Psoas muscle (tissue), 8 donors: ENCODE results near the gene VWA3B. TPM values are rescaled to one million over a fixed set of nuclear protein-coding genes. Genes with fewer than 3 reads are reported as not detected.

ENCODE experiments used
- ATAC-seq, 4 donors: fragments of 200-7000 bp; cut with Tn5 transposase; one replicate each; pipeline ENCODE4 v1.9.1; 2020; ENCODE audit warnings: moderate library complexity in 3 of 4, mild to moderate bottlenecking in 2 of 4
- DNase-seq, 2 donors: peaks; one replicate each; pipeline ENCODE4 v3.0.0-alpha.2; 2020
- H3K27ac ChIP-seq: fragments of 200-600 bp; one replicate; pipeline ENCODE4 v1.8.0; 2022
- H3K27me3 ChIP-seq, 3 donors: fragments of 200-600 bp in 1 of 3; one replicate each; pipeline versions ENCODE4 v1.6.1 to v1.8.0; 2013 to 2022; ENCODE audit warnings: low read length in 2 of 3, mild to moderate bottlenecking in 2 of 3, moderate library complexity in 1 of 3; ENCODE audit not compliant: insufficient read depth in 3 of 3
- H3K36me3 ChIP-seq, 2 donors: fragments of 200-600 bp in 1 of 2; one replicate each; pipeline versions ENCODE4 v1.6.1 to v1.8.0; 2013 to 2022; ENCODE audit warnings: low read depth in 1 of 2, mild to moderate bottlenecking in 1 of 2, moderate library complexity in 1 of 2; ENCODE audit not compliant: insufficient read depth in 1 of 2
- H3K4me1 ChIP-seq: fragments of 200-600 bp; one replicate; pipeline ENCODE4 v1.8.0; 2022
- H3K4me3 ChIP-seq: fragments of 200-600 bp; one replicate; pipeline ENCODE4 v1.8.0; 2022; ENCODE audit warnings: mild to moderate bottlenecking
- H3K9me3 ChIP-seq: fragments of 200-600 bp; one replicate; pipeline ENCODE4 v1.8.0; 2022
- CTCF ChIP-seq: fragments of 200-600 bp; IDR thresholded peaks from one replicate; pipeline ENCODE4 v1.8.0; 2022; ENCODE audit warnings: antibody characterized with exemption
- WGBS, 3 donors: extraction: QIAGEN DNeasy Blood & Tissue Kit; methylation state at CpG; one replicate each; pipeline versions ENCODE4 v1.1.6 to v1.1.7; 2013; 5-methylcytosine and 5-hydroxymethylcytosine counted together
- intact Hi-C, 2 donors: fragments of 100-400 bp; cut with DNase I; formaldehyde crosslinking; loops; one replicate each; pipeline versions ENCODE4 v1.11.0 to v1.14.2; 2022
- polyA plus RNA-seq, 3 donors: library from polyadenylated mRNA; stranded (reverse); fragments of 200-250 nt; gene quantifications; one replicate each; pipeline ENCODE4 v1.2.3, GENCODE V29; 2013
- total RNA-seq, 4 donors: library from RNA; stranded (reverse); fragmentation: NEBNext Ultra II Directional in 2 of 4; extraction: Animal tissue kit (Norgen Biotek cat#: 25700) in 2 of 4; gene quantifications; one replicate each; pipeline versions ENCODE4 v1.2.1 to v1.2.4, GENCODE V29; 2021 to 2023
- donor health status: healthy with polysubstance abuse.
- donor health status: DM: no; HTN: no; CAD: no; lungs with moderate emphysema.
- donor health status: Bipolar disorder and iron deficiency.
- donor health status: healthy.
- donor health status: DM: yes; HTN: yes; CAD: no.
- donor health status: DM: no; HTN: no; CAD: no.
- donor health status: DM: no; HTN: no; CAD: no.
- donor health status: DM: yes; HTN: yes; CAD: no.

The VWA3B gene
- total and polyA plus RNA-seq, 7 donors = 0.01 to 0.24 (median 0.21) TPM; not detected in 3

- H3K36me3 ChIP-seq = no peaks in the 10 kb centered on the region
- intact Hi-C loops = no loop called here
- 53 to 56% (median 55%) methylated on average over 3 of the region's 3 CpGs for WGBS, 3 donors
- no peak for TF ChIP-seq CTCF
- no peaks in the 10 kb centered on the region for H3K4me1 ChIP-seq
- H3K27ac ChIP-seq = no peak overlapping the region
- peaks cover 5% of the 10 kb centered on the region for H3K9me3 ChIP-seq
- no peak overlapping the region for H3K4me3 ChIP-seq
- no peak for ATAC-seq
- DNase-seq = no peak
- no peaks in the 10 kb centered on the region for H3K27me3 ChIP-seq
These were observed 268.9 kb downstream of the VWA3B start for GRCh38 chr2:98355881-98356280.

GRCh38 chr2:98356729-98357128 lies 269.8 kb downstream of the VWA3B start:
- Histone ChIP-seq H3K4me3 (no peak overlapping the region), H3K36me3 (no peaks in the 10 kb centered on the region), H3K27me3 (no peaks in the 10 kb centered on the region), H3K27ac (no peak overlapping the region), H3K4me1 (no peaks in the 10 kb centered on the region), H3K9me3 (peaks cover 5% of the 10 kb centered on the region)
- TF ChIP-seq CTCF = no peak
- ATAC-seq (no peak), DNase-seq (no peak)
- intact Hi-C loops = no loop called here
- WGBS, 3 donors = 90 to 92% (median 92%) methylated on average over 7 of the region's 7 CpGs

GRCh38 chr2:98357849-98358248 lies 270.9 kb downstream of the VWA3B start:
- Histone ChIP-seq H3K27ac (no peak overlapping the region), H3K9me3 (peaks cover 5% of the 10 kb centered on the region), H3K27me3 (no peaks in the 10 kb centered on the region), H3K36me3 (no peaks in the 10 kb centered on the region), H3K4me1 (no peaks in the 10 kb centered on the region), H3K4me3 (no peak overlapping the region)
- intact Hi-C loops = no loop called here
- no peak for TF ChIP-seq CTCF
- WGBS, 3 donors = 84 to 90% (median 90%) methylated on average over 3 of the region's 3 CpGs
- no peak for ATAC-seq
- DNase-seq = no peak

GRCh38 chr2:98359986-98360385 lies 273.0 kb downstream of the VWA3B start:
- Histone ChIP-seq H3K4me1 (no peaks in the 10 kb centered on the region), H3K9me3 (no peaks in the 10 kb centered on the region), H3K27me3 (no peaks in the 10 kb centered on the region), H3K27ac (no peak overlapping the region), H3K36me3 (no peaks in the 10 kb centered on the region), H3K4me3 (no peak overlapping the region)
- no peak for DNase-seq
- WGBS, 3 donors = 88 to 95% (median 88%) methylated on average over 1 of the region's 1 CpG
- no peak for ATAC-seq
- TF ChIP-seq CTCF = no peak
- intact Hi-C loops = no loop called here

Other genes with a start within 250 kb of the VWA3B start
- 10 to 100 TPM; 20.1 to 33.3 (median 27.0) TPM for gene TMEM131, start 91.2 kb upstream of the VWA3B start, total RNA-seq
- 10 to 100 TPM in 1 of 3 donors, 1 to 10 TPM in 2; 7.7 to 16.3 (median 7.8) TPM for gene TMEM131, start 91.2 kb upstream of the VWA3B start, polyA plus RNA-seq